Stimulated activated CD8-positive, alpha-beta memory T cell treated with anti-CD3 and anti-CD28 coated beads, Interleukin-7, amount 100 ng/mL, for 48 hours (primary cell): ENCODE results near the gene EPB41L1.

Experiments used
- DNase-seq, 2 donors: peaks; one replicate each; pipeline ENCODE4 v3.0.0-alpha.2; 2020; ENCODE audit warnings: low read depth in 1 of 2; ENCODE audit errors: extremely low read depth in 1 of 2

EPB41L1 gene

GRCh38 chr20:36254076-36254475 lies 99.5 kb downstream of the EPB41L1 start:
- no peak for DNase-seq

- DNase-seq: no peak
Measured at GRCh38 chr20:36255445-36255844, 100.9 kb downstream of the EPB41L1 start.

GRCh38 chr20:36259177-36260061 lies 104.9 kb downstream of the EPB41L1 start:
- no peak for DNase-seq

DNA sequence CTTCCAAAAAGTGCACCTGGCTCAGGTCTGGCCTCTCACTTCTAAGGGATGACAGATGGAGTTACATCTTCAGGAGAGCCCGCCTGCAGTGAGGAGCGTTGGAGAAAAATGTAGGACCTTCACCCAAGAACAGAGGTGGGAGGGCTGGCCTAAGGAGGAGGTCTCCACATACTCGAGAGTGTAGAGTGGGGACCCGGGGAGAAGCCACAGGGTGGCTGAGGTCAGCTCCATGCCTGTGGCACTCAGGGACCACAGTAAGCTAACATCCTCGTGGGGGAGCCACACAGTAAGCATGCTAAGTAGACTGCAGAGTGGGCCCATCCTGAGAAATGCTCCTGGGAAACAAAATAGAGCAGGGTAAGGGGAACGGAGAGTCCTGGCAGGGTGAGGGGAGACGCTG lies 105.8 kb downstream of the EPB41L1 start:
- no peak for DNase-seq

- no peak for DNase-seq
Measured at GRCh38 chr20:36261389-36262105, 107.0 kb downstream of the EPB41L1 start.

DNA sequence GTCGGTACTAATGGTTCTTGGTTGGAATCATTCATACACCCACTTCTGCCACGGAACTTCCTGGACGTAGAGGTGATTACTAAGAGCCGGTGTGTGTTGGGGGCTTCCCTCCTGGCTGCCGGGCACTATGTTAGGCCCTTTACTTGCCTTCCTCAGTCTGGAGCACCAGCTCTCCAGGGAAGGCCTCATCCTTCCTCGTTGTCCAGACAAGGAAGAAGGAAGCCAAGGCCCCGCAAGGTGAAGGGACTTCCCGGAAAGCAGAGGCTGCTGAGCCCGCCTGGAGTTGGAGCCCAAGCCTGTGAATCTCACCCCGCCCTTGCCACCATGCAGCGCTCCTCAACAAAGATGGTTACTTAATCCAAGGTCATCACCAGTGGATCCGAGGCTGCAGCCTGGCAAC lies 107.9 kb downstream of the EPB41L1 start:
- no peak for DNase-seq

- no peak for DNase-seq
Measured at GRCh38 chr20:36264426-36265246, 110.1 kb downstream of the EPB41L1 start.

DNA sequence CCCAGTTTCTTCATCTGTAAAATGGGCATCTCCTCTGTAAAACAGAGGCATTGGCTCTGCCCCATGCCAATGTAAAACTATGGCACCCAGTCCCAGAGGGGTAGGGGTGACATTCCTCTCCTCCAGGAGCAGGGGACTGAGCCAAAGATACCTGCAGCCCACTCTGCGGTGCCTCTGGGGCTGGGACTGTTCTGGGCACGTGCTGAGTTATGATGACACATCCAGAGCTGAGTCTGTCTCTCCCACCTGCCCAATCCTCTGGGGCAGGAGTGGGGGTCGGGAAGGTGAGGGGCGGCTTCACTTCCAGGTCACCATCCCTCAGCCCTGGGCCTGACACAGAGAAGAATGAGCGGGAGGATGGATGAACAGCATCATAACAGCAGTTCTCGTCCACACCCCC lies 111.6 kb downstream of the EPB41L1 start:
- DNase-seq: no peak

DNA sequence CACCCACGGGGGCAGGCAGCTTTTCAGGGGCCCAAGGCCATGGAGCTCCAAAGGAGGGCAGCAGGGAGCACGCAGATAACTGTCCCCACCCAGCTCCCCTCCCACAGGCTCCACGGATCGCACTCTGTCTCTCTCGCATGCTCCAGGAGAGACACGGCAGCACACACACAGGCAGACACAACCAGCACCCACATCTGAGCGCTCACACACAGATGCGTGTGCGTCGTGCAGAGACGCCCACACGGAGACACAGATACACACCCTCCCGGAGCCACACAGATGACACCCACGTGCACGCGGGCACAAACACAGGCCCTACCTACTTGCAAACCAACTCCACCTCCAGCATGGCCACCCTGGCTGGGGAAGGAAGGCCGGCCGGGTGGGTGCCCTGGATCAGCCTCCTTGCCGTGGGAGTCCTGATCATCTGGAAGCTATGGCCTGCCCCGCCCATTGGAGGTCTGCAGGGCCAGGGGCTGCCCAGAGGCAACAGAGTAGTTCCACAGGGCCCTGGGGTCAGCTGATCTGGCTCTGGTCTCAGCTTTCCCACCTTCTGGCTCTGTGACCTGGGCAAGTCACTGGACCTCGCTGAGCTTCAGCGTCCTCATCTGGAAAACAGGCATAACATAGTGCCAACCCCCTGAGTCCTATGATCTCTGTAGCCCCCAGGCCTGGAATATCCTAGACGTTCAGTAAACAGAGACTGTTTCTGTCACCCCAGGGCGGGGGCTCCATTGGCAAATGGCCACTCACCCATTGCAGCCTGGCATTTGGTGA lies 113.3 kb downstream of the EPB41L1 start:
- no peak for DNase-seq

GRCh38 chr20:36268440-36269342 lies 114.2 kb downstream of the EPB41L1 start:
- DNase-seq: no peak

DNA sequence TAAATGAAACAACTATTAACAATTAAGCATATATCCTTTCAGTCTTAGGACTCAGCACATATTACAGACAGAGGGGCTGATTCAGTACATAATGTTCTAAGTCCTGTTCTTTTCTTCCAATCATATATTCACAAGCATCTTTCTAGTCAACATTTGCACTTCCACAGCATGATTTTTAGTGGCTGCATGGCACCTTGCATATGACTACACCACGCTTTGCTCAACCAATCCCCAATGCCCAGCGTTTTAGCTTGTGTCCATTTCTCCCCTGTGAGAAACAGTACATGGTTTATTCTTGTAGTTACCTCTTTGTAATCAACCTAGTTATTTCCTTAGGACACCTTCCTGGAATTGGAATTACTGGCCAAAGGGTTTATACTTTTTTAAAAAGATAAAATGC lies 115.0 kb downstream of the EPB41L1 start:
- no peak for DNase-seq

- no peak for DNase-seq
Measured at GRCh38 chr20:36270744-36271638, 116.5 kb downstream of the EPB41L1 start.

GRCh38 chr20:36271639-36272546 lies 117.4 kb downstream of the EPB41L1 start:
- DNase-seq: no peak

DNA sequence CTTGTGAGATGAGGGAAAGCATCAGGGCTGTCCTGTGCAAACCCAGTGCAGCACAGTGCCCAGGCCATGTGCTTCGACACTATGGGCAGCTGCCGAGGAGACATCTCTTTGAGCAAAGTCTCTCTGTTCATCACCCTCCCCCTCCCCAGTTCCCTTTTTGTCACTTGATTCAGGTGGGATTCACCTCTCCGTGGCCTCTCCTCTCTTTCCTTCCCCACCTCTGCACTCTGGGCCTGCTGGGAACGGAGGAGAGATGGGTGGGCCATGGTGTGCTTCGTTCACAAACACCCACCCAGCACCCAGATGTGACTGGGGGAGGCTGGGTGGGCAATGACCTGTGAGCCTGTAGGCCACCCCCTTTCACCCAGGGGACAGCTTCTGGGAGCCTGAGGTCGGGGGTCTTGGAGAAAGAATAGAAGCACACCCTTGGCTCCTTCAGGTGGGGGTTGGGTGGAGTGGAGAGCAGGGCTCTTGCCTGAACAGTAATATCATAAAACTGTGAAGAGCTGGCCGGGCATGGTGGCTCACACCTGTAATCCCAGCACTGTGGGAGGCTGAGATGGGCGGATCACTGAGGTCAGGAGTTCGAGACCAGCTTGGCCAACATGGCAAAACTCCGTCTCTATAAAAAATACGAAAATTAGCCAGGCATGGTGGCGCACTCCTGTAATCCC lies 118.1 kb downstream of the EPB41L1 start:
- no peak for DNase-seq

GRCh38 chr20:36273414-36274180 lies 119.1 kb downstream of the EPB41L1 start:
- DNase-seq: no peak

GRCh38 chr20:36274181-36274841 lies 119.8 kb downstream of the EPB41L1 start:
- no peak for DNase-seq
